Peyer's patch (tissue), 4 donors: ENCODE data around the gene BBS5.

Experiments used
- POLR2A ChIP-seq, 2 donors: fragments of 450-650 bp; IDR thresholded peaks; one replicate each; pipeline ENCODE4 v1.5.1; 2017; ENCODE audit warnings: antibody characterized with exemption in 2 of 2, mild to moderate bottlenecking in 2 of 2, moderate library complexity in 2 of 2
- TF ChIP-seq, protein P1 (sequence below), 6 experiments: fragments of 450-650 bp in 4 of 6; fragments of 200-600 bp in 2 of 6; sonication (generic) in 1 of 6; IDR thresholded peaks; one replicate each; pipeline ENCODE4 v1.5.1; 2017 to 2019; ENCODE audit warnings: antibody characterized with exemption in 6 of 6, mild to moderate bottlenecking in 3 of 6, moderate library complexity in 1 of 6

DNA sequence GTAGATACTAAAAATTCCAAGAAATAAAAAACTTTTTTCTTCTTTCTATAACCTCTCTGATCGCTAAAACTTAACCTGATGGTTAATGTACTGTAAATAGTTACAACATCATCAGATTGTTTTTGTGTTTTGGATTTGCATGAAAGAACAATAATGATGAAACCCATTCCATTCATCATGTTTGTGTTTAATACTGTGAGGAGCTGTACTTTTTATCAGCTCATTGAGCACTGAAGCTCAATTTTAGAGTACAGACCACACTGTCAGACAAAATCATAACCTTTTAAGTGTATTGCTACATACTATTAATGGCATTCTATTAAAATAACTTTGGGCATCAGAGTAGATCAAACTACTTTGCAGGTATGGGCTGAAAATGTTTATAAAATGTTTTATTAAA is 14.8 kb upstream of the BBS5 start:
- TF ChIP-seq, protein P1, sequence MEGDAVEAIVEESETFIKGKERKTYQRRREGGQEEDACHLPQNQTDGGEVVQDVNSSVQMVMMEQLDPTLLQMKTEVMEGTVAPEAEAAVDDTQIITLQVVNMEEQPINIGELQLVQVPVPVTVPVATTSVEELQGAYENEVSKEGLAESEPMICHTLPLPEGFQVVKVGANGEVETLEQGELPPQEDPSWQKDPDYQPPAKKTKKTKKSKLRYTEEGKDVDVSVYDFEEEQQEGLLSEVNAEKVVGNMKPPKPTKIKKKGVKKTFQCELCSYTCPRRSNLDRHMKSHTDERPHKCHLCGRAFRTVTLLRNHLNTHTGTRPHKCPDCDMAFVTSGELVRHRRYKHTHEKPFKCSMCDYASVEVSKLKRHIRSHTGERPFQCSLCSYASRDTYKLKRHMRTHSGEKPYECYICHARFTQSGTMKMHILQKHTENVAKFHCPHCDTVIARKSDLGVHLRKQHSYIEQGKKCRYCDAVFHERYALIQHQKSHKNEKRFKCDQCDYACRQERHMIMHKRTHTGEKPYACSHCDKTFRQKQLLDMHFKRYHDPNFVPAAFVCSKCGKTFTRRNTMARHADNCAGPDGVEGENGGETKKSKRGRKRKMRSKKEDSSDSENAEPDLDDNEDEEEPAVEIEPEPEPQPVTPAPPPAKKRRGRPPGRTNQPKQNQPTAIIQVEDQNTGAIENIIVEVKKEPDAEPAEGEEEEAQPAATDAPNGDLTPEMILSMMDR (IDR thresholded peaks at IDR 0.05) = no peak
- no peak for TF ChIP-seq POLR2A (IDR thresholded peaks at IDR 0.05)
